H1 (cell line): ENCODE measurements around the gene MYO1F. TPM values are rescaled to one million over a fixed set of nuclear protein-coding genes. Genes with fewer than 3 reads are reported as not detected.
A peak's percentile ranks its signal among the peaks of the same experiment; 100 is the strongest.

ENCODE experiments used
- CTCF ChIA-PET: fragments of 300-600 bp; sonication (Branson Sonifier 250); formaldehyde crosslinking; loops from one replicate; lab custom pipeline; 2021; ENCODE audit not compliant: partially characterized antibody; lab: Charles Lee
- POLR2A ChIA-PET: fragments of 300-600 bp; sonication (Branson Sonifier 250); formaldehyde crosslinking; loops from one replicate; lab custom pipeline; 2021; ENCODE audit warnings: inconsistent platforms; ENCODE audit not compliant: partially characterized antibody; lab: Charles Lee
- DNase-seq, 2 experiments: peaks; one replicate each; pipeline versions ENCODE4 v3.0.0 to v3.0.0-alpha.2; 2010 to 2022; ENCODE audit warnings: low spot score in 2 of 2, low read depth in 1 of 2, mixed read lengths in 1 of 2
- FAIRE-seq: peaks from 2 replicates; lab custom pipeline; 2011; peaks lifted over from hg19 to GRCh38; lab: Jason Lieb, UNC
- H2AFZ ChIP-seq: 2 replicates; pipeline ENCODE4 v1.8.1; 2012; ENCODE audit warnings: low read length, inconsistent platforms
- H2AK5ac ChIP-seq: 2 replicates; pipeline ENCODE4 v1.6.1; 2013; ENCODE audit warnings: low read depth, low read length
- H2BK120ac ChIP-seq: replicated peaks from 2 replicates; pipeline ENCODE3; 2013; ENCODE audit warnings: low read depth, low read length, inconsistent platforms
- H2BK12ac ChIP-seq: 2 replicates; pipeline ENCODE4 v1.6.1; 2013; ENCODE audit warnings: low read depth, low read length
- H2BK15ac ChIP-seq: 2 replicates; pipeline ENCODE4 v1.6.1; 2013; ENCODE audit warnings: low read length
- H2BK20ac ChIP-seq: 2 replicates; pipeline ENCODE4 v1.6.1; 2013; ENCODE audit warnings: low read length
- H2BK5ac ChIP-seq: 2 replicates; pipeline ENCODE4 v1.6.1; 2013; ENCODE audit warnings: low read depth, low read length
- H3K14ac ChIP-seq: 2 replicates; pipeline ENCODE4 v1.6.1; 2013; ENCODE audit warnings: inconsistent platforms; ENCODE audit not compliant: insufficient read length
- H3K18ac ChIP-seq: 2 replicates; pipeline ENCODE4 v1.6.1; 2013; ENCODE audit warnings: low read length; ENCODE audit errors: extremely low read depth
- H3K23ac ChIP-seq: 2 replicates; pipeline ENCODE4 v1.6.1; 2013; ENCODE audit warnings: inconsistent platforms; ENCODE audit not compliant: insufficient read length
- H3K23me2 ChIP-seq: 2 replicates; pipeline ENCODE4 v1.6.1; 2013; ENCODE audit warnings: low read depth, low read length
- H3K27ac ChIP-seq: 2 replicates; pipeline ENCODE4 v1.6.1; 2011; ENCODE audit warnings: low read depth, low read length, inconsistent platforms
- H3K27me3 ChIP-seq, 4 experiments: replicated peaks in 1 of 4; 1 replicate in 1 of 4; 2 replicates in 3 of 4; pipeline versions ENCODE4 v1.6.1 to v1.8.1; 2011 to 2013; ENCODE audit warnings: low read length in 3 of 4, mild to moderate bottlenecking in 3 of 4, inconsistent platforms in 2 of 4, mixed read lengths in 2 of 4, moderate library complexity in 1 of 4; ENCODE audit not compliant: control insufficient read depth in 3 of 4, insufficient read depth in 3 of 4; ENCODE audit errors: extremely low read depth in 1 of 4
- H3K36me3 ChIP-seq, 4 experiments: 2 replicates each; pipeline versions ENCODE4 v1.6.1 to v1.8.1; 2011 to 2013; ENCODE audit warnings: mild to moderate bottlenecking in 4 of 4, low read length in 3 of 4, moderate library complexity in 2 of 4, control low read depth in 1 of 4, inconsistent platforms in 1 of 4; ENCODE audit not compliant: insufficient read depth in 4 of 4, control insufficient read depth in 2 of 4
- H3K4ac ChIP-seq: replicated peaks from 2 replicates; pipeline ENCODE3; 2013; ENCODE audit warnings: low read length, low read depth, mixed read lengths, inconsistent platforms; ENCODE audit not compliant: insufficient read length
- H3K4me1 ChIP-seq, 4 experiments: replicated peaks in 1 of 4; 1 replicate in 1 of 4; 2 replicates in 3 of 4; pipeline versions ENCODE4 v1.6.1 to v1.8.1; 2011 to 2013; ENCODE audit warnings: low read length in 3 of 4, inconsistent platforms in 2 of 4, mixed read lengths in 1 of 4; ENCODE audit not compliant: insufficient read depth in 4 of 4, control insufficient read depth in 3 of 4
- H3K4me2 ChIP-seq, 2 experiments: 2 replicates each; pipeline versions ENCODE4 v1.6.1 to v1.8.1; 2011 to 2013; ENCODE audit warnings: low read depth in 2 of 2, low read length in 2 of 2, control low read depth in 1 of 2, inconsistent platforms in 1 of 2, mild to moderate bottlenecking in 1 of 2; ENCODE audit not compliant: insufficient read depth in 1 of 2
- H3K4me3 ChIP-seq, 4 experiments: fragments of 200-600, 300-600 bp in 1 of 4; sonication (generic), shearing (Covaris generic), sonication (Bioruptor Twin) in 1 of 4; 2 replicates each; pipeline versions ENCODE4 v1.5.1 to v1.8.1; 2011 to 2016; ENCODE audit warnings: low read length in 4 of 4, low read depth in 3 of 4, control low read depth in 2 of 4, inconsistent platforms in 2 of 4, mild to moderate bottlenecking in 2 of 4, mixed read lengths in 1 of 4, moderate library complexity in 1 of 4; ENCODE audit not compliant: insufficient read depth in 2 of 4; ENCODE audit errors: extremely low read depth in 1 of 4
- H3K56ac ChIP-seq: replicated peaks from 2 replicates; pipeline ENCODE3; 2013; ENCODE audit warnings: low read depth, mild to moderate bottlenecking, mixed read lengths, low read length, inconsistent platforms; ENCODE audit not compliant: insufficient read length
- H3K79me1 ChIP-seq: 2 replicates; pipeline ENCODE4 v1.6.1; 2013; ENCODE audit warnings: low read depth, low read length, control low read depth
- H3K79me2 ChIP-seq, 2 experiments: 2 replicates each; pipeline versions ENCODE4 v1.6.1 to v1.8.1; 2012 to 2013; ENCODE audit warnings: low read length in 2 of 2, mild to moderate bottlenecking in 2 of 2, inconsistent platforms in 1 of 2; ENCODE audit not compliant: insufficient read depth in 2 of 2, control insufficient read depth in 1 of 2
- H3K9ac ChIP-seq, 4 experiments: replicated peaks in 1 of 4; 1 replicate in 1 of 4; 2 replicates in 3 of 4; pipeline versions ENCODE4 v1.6.1 to v1.8.1; 2011 to 2013; ENCODE audit warnings: low read depth in 3 of 4, low read length in 3 of 4, control low read depth in 2 of 4, mild to moderate bottlenecking in 2 of 4, moderate library complexity in 2 of 4, inconsistent platforms in 1 of 4; ENCODE audit errors: extremely low read depth in 1 of 4
- H3K9me3 ChIP-seq, 2 experiments: 2 replicates each; pipeline versions ENCODE4 v1.6.1 to v1.8.1; 2012 to 2013; ENCODE audit warnings: mild to moderate bottlenecking in 2 of 2, moderate library complexity in 2 of 2, control low read depth in 1 of 2, inconsistent platforms in 1 of 2, low read depth in 1 of 2, low read length in 1 of 2, mixed read lengths in 1 of 2; ENCODE audit not compliant: insufficient read depth in 2 of 2
- H4K20me1 ChIP-seq, 2 experiments: replicated peaks in 1 of 2; 2 replicates each; pipeline versions ENCODE3 to v1.8.1; 2011 to 2013; ENCODE audit warnings: inconsistent platforms in 2 of 2, low read length in 2 of 2, mild to moderate bottlenecking in 1 of 2; ENCODE audit not compliant: insufficient read depth in 2 of 2, control insufficient read depth in 1 of 2
- H4K5ac ChIP-seq: 2 replicates; pipeline ENCODE4 v1.6.1; 2013; ENCODE audit warnings: low read length, low read depth, mixed read lengths, inconsistent platforms; ENCODE audit not compliant: insufficient read length
- H4K8ac ChIP-seq: 2 replicates; pipeline ENCODE4 v1.8.0; 2013; ENCODE audit warnings: mild to moderate bottlenecking, moderate library complexity, low read length, inconsistent platforms; ENCODE audit not compliant: insufficient read depth; ENCODE audit errors: extremely low read depth
- H4K91ac ChIP-seq: replicated peaks from 2 replicates; pipeline ENCODE3; 2013; ENCODE audit warnings: low read length, mixed read lengths, inconsistent platforms; ENCODE audit not compliant: insufficient read length
- ATF2 ChIP-seq: IDR thresholded peaks from 2 replicates; pipeline ENCODE4 v1.6.1; 2012; ENCODE audit warnings: low read length, inconsistent platforms
- CTBP2 ChIP-seq: IDR thresholded peaks from 2 replicates; pipeline ENCODE4 v1.7.0; 2011; ENCODE audit warnings: borderline replicate concordance, mild to moderate bottlenecking, moderate library complexity, mixed read lengths, low read length; ENCODE audit not compliant: insufficient read depth, insufficient read length
- GABPA ChIP-seq: IDR thresholded peaks from 2 replicates; pipeline ENCODE4 v1.6.1; 2011; ENCODE audit warnings: mild to moderate bottlenecking, low read length, moderate library complexity, borderline replicate concordance; ENCODE audit not compliant: insufficient read depth
- MAFK ChIP-seq: IDR thresholded peaks from 2 replicates; pipeline ENCODE4 v1.6.1; 2012; ENCODE audit warnings: low read depth, mild to moderate bottlenecking, improper control_type of control experiment, low read length
- SIX5 ChIP-seq: IDR thresholded peaks from 2 replicates; pipeline ENCODE4 v1.6.1; 2011; ENCODE audit warnings: mild to moderate bottlenecking, low read depth, low read length
- SP2 ChIP-seq: IDR thresholded peaks from 2 replicates; pipeline ENCODE4 v1.6.1; 2012; ENCODE audit warnings: mild to moderate bottlenecking, low read length, inconsistent platforms
- WGBS, 2 experiments: shearing (Covaris generic) in 1 of 2; methylation state at CpG; one replicate each; pipeline versions ENCODE4 v1.1.6 to v1.1.7; 2013 to 2015; ENCODE audit warnings: low lambda C conversion rate in 2 of 2, mixed read lengths in 2 of 2, inconsistent platforms in 1 of 2, low coverage in 1 of 2, missing lambda C conversion rate in 1 of 2; ENCODE audit not compliant: insufficient replicate concordance in 2 of 2, insufficient coverage in 1 of 2, insufficient read length in 1 of 2; ENCODE audit errors: extremely low coverage in 1 of 2, missing lambda C conversion rate in 1 of 2; 5-methylcytosine and 5-hydroxymethylcytosine counted together
- polyA plus RNA-seq, 7 experiments: library from polyadenylated mRNA; depleted of rRNA in 3 of 7; stranded (reverse) in 5 of 7; unstranded in 2 of 7; fragments of >200 nt in 5 of 7; fragments of 200-250 nt in 2 of 7; gene quantifications; 1 replicate in 5 of 7; 2 replicates in 1 of 7; 4 replicates in 1 of 7; pipeline versions ENCODE4 v1.2.1 to v1.2.3, GENCODE V29; 2011 to 2013; ENCODE audit warnings: missing spikeins in 2 of 7, mixed read lengths in 2 of 7
- total RNA-seq: library from RNA; stranded (reverse); fragmentation: NEBNext Ultra II Directional; extraction: Animal tissue kit (Norgen Biotek cat#: 25700); gene quantifications from 2 replicates; pipeline ENCODE4 v1.2.1, GENCODE V29; 2021

MYO1F gene
- total and polyA plus RNA-seq, 2 of the 8 experiments (the other 6 are each of a cell fraction or from before 2014, with no cell fraction given): 1.4 to 4.6 TPM

- Histone ChIP-seq H2AFZ (no peak overlapping the region), H3K27ac (no peak overlapping the region), H2BK120ac (no peak overlapping the region), H3K36me3 (no peaks in the 10 kb centered on the region), H3K18ac (no peak overlapping the region), H3K9me3 (no peaks in the 10 kb centered on the region), H4K20me1 (no peaks in the 10 kb centered on the region), H3K27me3 (no peaks in the 10 kb centered on the region), H3K4me3 (no peak overlapping the region), H2BK15ac (no peak overlapping the region), H3K56ac (no peak overlapping the region), H3K79me1 (no peaks in the 10 kb centered on the region; the same call in 1 of the 2 replicates), H4K8ac (peak overlapping the region; percentile 46; the same call in 1 of the 2 replicates), H4K91ac (no peak overlapping the region), H2BK20ac (no peak overlapping the region)
- FAIRE-seq: no peak
- POLR2A ChIA-PET: interaction anchor here (0.8 to 2.4 kb wide), 3 partner anchors 8 to 15 kb away, joined by 3 to 14 read pairs (median 5); partner anchors contain the start of gene ZNF414
- TF ChIP-seq GABPA (no peak), CTBP2 (no peak), ATF2 (no peak), SP2 (no peak), SIX5 (no peak), MAFK (no peak)
- TF ChIP-seq, all 59 proteins: peak for 0
- no peaks in the 10 kb centered on the region for H3K79me2 ChIP-seq
- no peak overlapping the region for H3K4me2 ChIP-seq
- H3K14ac ChIP-seq: no peak overlapping the region
- H3K23me2 ChIP-seq: no peaks in the 10 kb centered on the region; the same call in 1 of the 2 replicates
- no peak overlapping the region for H4K5ac ChIP-seq
- peaks cover 0 to 11% (median 3%) of the 10 kb centered on the region in 4 experiments; a peak in 3 of 7 replicates for H3K4me1 ChIP-seq
- no peak overlapping the region for H2AK5ac ChIP-seq
- no peak overlapping the region for H2BK5ac ChIP-seq
- no peak overlapping the region for H3K4ac ChIP-seq
- no peak overlapping the region for H3K9ac ChIP-seq
- no peak overlapping the region for H2BK12ac ChIP-seq
- 89% methylated on average over 6 of the region's 22 CpGs; no CpG with 5 or more reads in 1 of the 2 experiments for WGBS, 2 experiments
- no peak overlapping the region for H3K23ac ChIP-seq
- no peak for DNase-seq
- CTCF ChIA-PET: interaction anchor here (1.5 to 1.6 kb wide), 2 partner anchors 9 to 81 kb away, joined by 7 to 8 read pairs; no protein-coding TSS in a partner anchor
Measured at GRCh38 chr19:8498295-8498694, 78.9 kb downstream of the MYO1F start.
